Measurements from ENCODE around the gene GAREM1. TPM values are rescaled to one million over a fixed set of nuclear protein-coding genes. Genes with fewer than 3 reads are reported as not detected.

Gene GAREM1
- total and polyA plus RNA-seq, 12 donors, result 3.5 to 69.5 (median 23.0) TPM

DNA sequence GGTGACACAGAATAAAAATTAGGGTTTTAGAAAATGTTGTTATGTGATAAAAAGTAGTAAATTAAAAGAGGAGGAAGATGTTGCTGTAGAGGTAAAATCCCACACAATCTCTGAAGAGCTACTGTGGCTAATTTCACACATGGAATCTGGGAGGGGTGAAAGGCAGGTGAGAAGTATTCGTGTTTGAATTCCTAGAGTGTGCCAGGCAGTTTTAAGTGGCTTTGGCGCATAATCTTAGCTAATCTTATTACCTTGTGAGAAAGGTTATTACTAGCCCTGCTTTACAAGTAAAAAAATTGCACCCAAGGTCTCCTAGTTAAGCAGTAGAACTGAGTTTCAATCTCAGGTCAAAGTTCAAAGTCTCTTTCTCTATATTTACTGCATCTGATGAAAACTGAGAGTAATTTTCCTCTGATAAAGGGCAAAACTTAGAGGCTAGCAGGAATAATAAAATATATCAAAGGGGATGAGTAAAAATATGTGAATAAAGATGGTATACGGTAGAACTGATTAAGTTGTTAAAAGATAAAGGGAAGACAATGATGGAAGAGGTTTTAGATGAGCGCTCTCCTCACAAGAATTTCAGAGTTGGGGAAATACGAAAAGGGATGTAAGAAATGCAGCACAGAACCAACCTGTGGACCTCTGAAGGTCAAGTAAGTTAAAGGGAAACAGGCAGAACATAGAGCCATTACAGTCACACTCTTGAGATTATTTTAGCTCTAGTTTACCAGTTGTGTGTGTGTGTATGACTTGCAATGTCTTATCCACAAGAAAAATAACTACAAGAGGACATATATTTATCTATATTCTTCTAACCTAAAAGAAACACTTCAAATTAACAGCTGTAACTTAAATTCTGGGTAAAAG, 34.8 kb downstream of the GAREM1 start:
- WGBS, 4 donors, result 59 to 65% (median 63%) methylated on average over 5 of the region's 5 CpGs

DNA sequence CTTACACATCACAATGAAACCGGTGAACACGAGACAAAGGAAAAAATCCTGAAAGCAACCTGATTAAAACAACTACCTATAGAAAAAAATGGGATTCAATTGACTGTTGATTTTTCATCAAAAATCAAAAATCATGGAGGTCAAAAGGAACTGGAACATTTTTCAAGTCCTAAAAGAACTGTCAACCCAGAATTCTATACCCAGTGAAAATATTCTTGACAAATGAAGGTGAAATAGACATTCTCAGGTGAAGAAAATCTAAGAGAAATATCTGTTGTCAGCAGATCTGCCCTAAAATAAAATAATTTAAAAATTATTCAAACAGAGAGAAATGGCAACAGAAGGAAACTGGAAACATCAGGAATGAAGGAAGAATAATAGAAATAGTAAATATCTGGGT, 38.9 kb downstream of the GAREM1 start:
- intact Hi-C loops (cut with DNase I), result no loop called here
- 71 to 100% (median 85%) methylated on average over 2 of the region's 2 CpGs for WGBS, 4 donors
- Histone ChIP-seq H3K36me3 (replicated peaks in 1 of 2) (no peaks in the 10 kb centered on the region), H3K9me3 (replicated peaks in 1 of 3) (peaks cover 0 to 6% (median 0%) of the 10 kb centered on the region in 3 donors), H3K27me3 (no peaks in the 10 kb centered on the region), H3K27ac (no peak overlapping the region), H3K4me1 (replicated peaks in 1 of 2) (peaks cover 17 to 29% of the 10 kb centered on the region in 2 donors), H3K4me3 (no peak overlapping the region)
- no peak for TF ChIP-seq POLR2A (IDR thresholded peaks at IDR 0.05)
- TF ChIP-seq, protein P1, sequence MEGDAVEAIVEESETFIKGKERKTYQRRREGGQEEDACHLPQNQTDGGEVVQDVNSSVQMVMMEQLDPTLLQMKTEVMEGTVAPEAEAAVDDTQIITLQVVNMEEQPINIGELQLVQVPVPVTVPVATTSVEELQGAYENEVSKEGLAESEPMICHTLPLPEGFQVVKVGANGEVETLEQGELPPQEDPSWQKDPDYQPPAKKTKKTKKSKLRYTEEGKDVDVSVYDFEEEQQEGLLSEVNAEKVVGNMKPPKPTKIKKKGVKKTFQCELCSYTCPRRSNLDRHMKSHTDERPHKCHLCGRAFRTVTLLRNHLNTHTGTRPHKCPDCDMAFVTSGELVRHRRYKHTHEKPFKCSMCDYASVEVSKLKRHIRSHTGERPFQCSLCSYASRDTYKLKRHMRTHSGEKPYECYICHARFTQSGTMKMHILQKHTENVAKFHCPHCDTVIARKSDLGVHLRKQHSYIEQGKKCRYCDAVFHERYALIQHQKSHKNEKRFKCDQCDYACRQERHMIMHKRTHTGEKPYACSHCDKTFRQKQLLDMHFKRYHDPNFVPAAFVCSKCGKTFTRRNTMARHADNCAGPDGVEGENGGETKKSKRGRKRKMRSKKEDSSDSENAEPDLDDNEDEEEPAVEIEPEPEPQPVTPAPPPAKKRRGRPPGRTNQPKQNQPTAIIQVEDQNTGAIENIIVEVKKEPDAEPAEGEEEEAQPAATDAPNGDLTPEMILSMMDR (IDR thresholded peaks at IDR 0.05), result no peak
- DNase-seq, result no peak

More for the DNA sequence above, 34.8 kb downstream of the GAREM1 start:
- Histone ChIP-seq H3K9me3 (replicated peaks in 1 of 3) (peaks cover 0 to 6% (median 0%) of the 10 kb centered on the region in 3 donors), H3K36me3 (replicated peaks in 1 of 2) (no peaks in the 10 kb centered on the region), H3K27ac (peak overlapping the region in 1 of 5 donors; percentile 32), H3K4me1 (replicated peaks in 1 of 2) (peaks cover 0 to 38% of the 10 kb centered on the region in 2 donors), H3K4me3 (no peak overlapping the region), H3K27me3 (no peaks in the 10 kb centered on the region)
- intact Hi-C loops (cut with DNase I), result no loop called here
- DNase-seq, result no peak
- TF ChIP-seq POLR2A (IDR thresholded peaks at IDR 0.05), result no peak
- TF ChIP-seq, protein P1 (IDR thresholded peaks at IDR 0.05), result no peak

- Histone ChIP-seq H3K36me3 (replicated peaks in 1 of 2) (no peaks in the 10 kb centered on the region), H3K9me3 (replicated peaks in 1 of 3) (peaks cover 0 to 6% (median 0%) of the 10 kb centered on the region in 3 donors), H3K27ac (no peak overlapping the region), H3K27me3 (no peaks in the 10 kb centered on the region), H3K4me1 (replicated peaks in 1 of 2) (peaks cover 29 to 37% of the 10 kb centered on the region in 2 donors), H3K4me3 (no peak overlapping the region)
- WGBS, 4 donors, result 88 to 95% (median 93%) methylated on average over 3 of the region's 3 CpGs
- DNase-seq, result no peak
- TF ChIP-seq, protein P1 (IDR thresholded peaks at IDR 0.05), result no peak
- no peak for TF ChIP-seq POLR2A (IDR thresholded peaks at IDR 0.05)
- intact Hi-C loops (cut with DNase I), result no loop called here
Observed at GRCh38 chr18:32429402-32429801, 41.3 kb downstream of the GAREM1 start.

GRCh38 chr18:32427084-32427900, 43.4 kb downstream of the GAREM1 start:
- no peak for DNase-seq
- H3K4me3 ChIP-seq, result no peak overlapping the region
- intact Hi-C loops (cut with DNase I), result no loop called here
- no peaks in the 10 kb centered on the region for H3K36me3 ChIP-seq (replicated peaks in 1 of 2)
- peaks cover 0 to 3% (median 0%) of the 10 kb centered on the region in 3 donors for H3K9me3 ChIP-seq (replicated peaks in 1 of 3)
- H3K27ac ChIP-seq, result peak overlapping the region in 2 of 5 donors; percentile 10 to 24
- no peaks in the 10 kb centered on the region for H3K27me3 ChIP-seq
- peaks cover 46 to 58% of the 10 kb centered on the region in 2 donors for H3K4me1 ChIP-seq (replicated peaks in 1 of 2)
- no peak for TF ChIP-seq POLR2A (IDR thresholded peaks at IDR 0.05)
- TF ChIP-seq, protein P1 (IDR thresholded peaks at IDR 0.05), result no peak
- WGBS, 4 donors, result 58 to 69% (median 61%) methylated on average over 4 of the region's 4 CpGs
